WERI-Rb-1 (cell line): Measurements from ENCODE around the gene DNAI4.
"Not testable (repeated sequence)": the region's sequence is repeated elsewhere in the genome, so short reads cannot be mapped to it uniquely, and the experiment has no call there.

ENCODE experiments used
- DNase-seq: peaks from one replicate; pipeline ENCODE4 v3.0.0-alpha.2; 2020
- H3K27ac ChIP-seq: fragments of 250-450 bp; sonication (Bioruptor Pico); 2 replicates; pipeline ENCODE4 v1.5.1; 2020; ENCODE audit warnings: mild to moderate bottlenecking, moderate library complexity
- H3K27me3 ChIP-seq: fragments of 250-450 bp; sonication (Bioruptor Pico); 2 replicates; pipeline ENCODE4 v1.5.1; 2021; ENCODE audit warnings: mild to moderate bottlenecking, low read depth, moderate library complexity; ENCODE audit not compliant: insufficient read depth, severe bottlenecking
- H3K36me3 ChIP-seq: fragments of 250-450 bp; sonication (Bioruptor Pico); 2 replicates; pipeline ENCODE4 v1.5.1; 2020; ENCODE audit warnings: mild to moderate bottlenecking, moderate library complexity
- H3K4me3 ChIP-seq: 2 replicates; pipeline ENCODE4 v1.5.1; 2011; ENCODE audit warnings: low read depth, mild to moderate bottlenecking, control low read depth, low read length
- H3K9me3 ChIP-seq: fragments of 250-450 bp; sonication (Bioruptor Pico); 2 replicates; pipeline ENCODE4 v1.5.1; 2021; ENCODE audit warnings: mild to moderate bottlenecking, moderate library complexity; ENCODE audit not compliant: severe bottlenecking
- CTCF ChIP-seq: IDR thresholded peaks from 2 replicates; pipeline ENCODE4 v1.5.1; 2011; ENCODE audit warnings: low read depth, mild to moderate bottlenecking, control low read depth, inconsistent platforms, low read length

DNAI4 gene

GRCh38 chr1:66787641-66788040, 137.0 kb downstream of the DNAI4 start:
- Histone ChIP-seq H3K27me3 (no peaks in the 10 kb centered on the region), H3K27ac (no peak overlapping the region), H3K9me3 (no peaks in the 10 kb centered on the region), H3K4me3 (no peak overlapping the region), H3K36me3 (no peaks in the 10 kb centered on the region)
- no peak for DNase-seq
- no peak for TF ChIP-seq CTCF

- not testable (repeated sequence) for H3K27me3 ChIP-seq, H3K4me3 ChIP-seq, H3K9me3 ChIP-seq, DNase-seq, H3K27ac ChIP-seq, H3K36me3 ChIP-seq
These were observed 138.9 kb downstream of the DNAI4 start for GRCh38 chr1:66785800-66786199.

- DNase-seq = no peak
- no peak for TF ChIP-seq CTCF
- no peaks in the 10 kb centered on the region for H3K27me3 ChIP-seq
- no peaks in the 10 kb centered on the region for H3K9me3 ChIP-seq
- H3K36me3 ChIP-seq = no peaks in the 10 kb centered on the region
- no peak overlapping the region for H3K27ac ChIP-seq
- no peak overlapping the region for H3K4me3 ChIP-seq
These were observed 145.1 kb downstream of the DNAI4 start for GRCh38 chr1:66779475-66780078.

GRCh38 chr1:66778969-66779368, 145.7 kb downstream of the DNAI4 start:
- no peak overlapping the region for H3K27ac ChIP-seq
- no peak for DNase-seq
- H3K36me3 ChIP-seq = no peaks in the 10 kb centered on the region
- no peaks in the 10 kb centered on the region for H3K27me3 ChIP-seq
- no peak for TF ChIP-seq CTCF
- H3K9me3 ChIP-seq = no peaks in the 10 kb centered on the region
- no peak overlapping the region for H3K4me3 ChIP-seq

GRCh38 chr1:66778266-66778665, 146.4 kb downstream of the DNAI4 start:
- Histone ChIP-seq H3K36me3 (no peaks in the 10 kb centered on the region), H3K4me3 (no peak overlapping the region), H3K27ac (no peak overlapping the region), H3K9me3 (no peaks in the 10 kb centered on the region), H3K27me3 (no peaks in the 10 kb centered on the region)
- no peak for TF ChIP-seq CTCF
- DNase-seq = no peak

- no peak overlapping the region for H3K27ac ChIP-seq
- DNase-seq = no peak
These were observed 146.8 kb downstream of the DNAI4 start for GRCh38 chr1:66777831-66778230.

More at GRCh38 chr1:66777831-66778230, 146.8 kb downstream of the DNAI4 start:
- H3K9me3 ChIP-seq = no peaks in the 10 kb centered on the region
- H3K36me3 ChIP-seq = no peaks in the 10 kb centered on the region
- H3K27me3 ChIP-seq = no peaks in the 10 kb centered on the region
- H3K4me3 ChIP-seq = no peak overlapping the region
- TF ChIP-seq CTCF = no peak
